KG1 (cell line): ENCODE data around the gene SHOX.
"Not testable (repeated sequence)": the region's sequence is repeated elsewhere in the genome, so short reads cannot be mapped to it uniquely, and the experiment has no call there.

Experiments
- DNase-seq: peaks from one replicate; lab custom pipeline; 2025; lab: John Stamatoyannopoulos, UW

SHOX gene

DNA sequence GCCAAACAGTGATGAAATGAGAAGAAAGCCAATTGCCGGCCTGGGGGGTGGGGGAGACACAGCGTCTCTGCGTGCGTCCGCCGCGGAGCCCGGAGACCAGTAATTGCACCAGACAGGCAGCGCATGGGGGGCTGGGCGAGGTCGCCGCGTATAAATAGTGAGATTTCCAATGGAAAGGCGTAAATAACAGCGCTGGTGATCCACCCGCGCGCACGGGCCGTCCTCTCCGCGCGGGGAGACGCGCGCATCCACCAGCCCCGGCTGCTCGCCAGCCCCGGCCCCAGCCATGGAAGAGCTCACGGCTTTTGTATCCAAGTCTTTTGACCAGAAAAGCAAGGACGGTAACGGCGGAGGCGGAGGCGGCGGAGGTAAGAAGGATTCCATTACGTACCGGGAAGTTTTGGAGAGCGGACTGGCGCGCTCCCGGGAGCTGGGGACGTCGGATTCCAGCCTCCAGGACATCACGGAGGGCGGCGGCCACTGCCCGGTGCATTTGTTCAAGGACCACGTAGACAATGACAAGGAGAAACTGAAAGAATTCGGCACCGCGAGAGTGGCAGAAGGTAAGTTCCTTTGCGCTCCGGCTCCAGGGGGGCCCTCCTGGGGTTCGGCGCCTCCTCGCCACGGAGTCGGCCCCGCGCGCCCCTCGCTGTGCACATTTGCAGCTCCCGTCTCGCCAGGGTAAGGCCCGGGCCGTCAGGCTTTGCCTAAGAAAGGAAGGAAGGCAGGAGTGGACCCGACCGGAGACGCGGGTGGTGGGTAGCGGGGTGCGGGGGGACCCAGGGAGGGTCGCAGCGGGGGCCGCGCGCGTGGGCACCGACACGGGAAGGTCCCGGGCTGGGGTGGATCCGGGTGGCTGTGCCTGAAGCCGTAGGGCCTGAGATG, at the start of gene SHOX:
TSS of gene SHOX (plus strand) at position 180 of the 885 bp plus-strand sequence. CDS start at position 287, 107 bp downstream.
- no peak for DNase-seq

DNA sequence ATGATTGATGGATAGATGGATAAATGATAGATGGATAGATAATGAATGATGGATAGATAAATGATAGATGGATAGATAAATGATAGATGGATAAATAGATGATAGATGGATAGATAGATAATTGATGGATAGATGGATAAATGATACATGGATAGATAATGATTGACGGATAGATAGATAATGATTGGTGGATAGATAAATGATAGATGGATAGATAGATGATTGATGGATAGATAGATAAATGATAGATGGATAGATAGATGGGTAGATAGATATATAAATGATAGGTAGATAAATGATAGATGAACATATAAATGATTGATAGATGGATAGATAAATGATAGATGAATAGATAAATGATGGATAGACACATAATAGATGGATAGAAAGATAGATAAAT, 49.5 kb upstream of the SHOX start:
- no peak for DNase-seq

DNA sequence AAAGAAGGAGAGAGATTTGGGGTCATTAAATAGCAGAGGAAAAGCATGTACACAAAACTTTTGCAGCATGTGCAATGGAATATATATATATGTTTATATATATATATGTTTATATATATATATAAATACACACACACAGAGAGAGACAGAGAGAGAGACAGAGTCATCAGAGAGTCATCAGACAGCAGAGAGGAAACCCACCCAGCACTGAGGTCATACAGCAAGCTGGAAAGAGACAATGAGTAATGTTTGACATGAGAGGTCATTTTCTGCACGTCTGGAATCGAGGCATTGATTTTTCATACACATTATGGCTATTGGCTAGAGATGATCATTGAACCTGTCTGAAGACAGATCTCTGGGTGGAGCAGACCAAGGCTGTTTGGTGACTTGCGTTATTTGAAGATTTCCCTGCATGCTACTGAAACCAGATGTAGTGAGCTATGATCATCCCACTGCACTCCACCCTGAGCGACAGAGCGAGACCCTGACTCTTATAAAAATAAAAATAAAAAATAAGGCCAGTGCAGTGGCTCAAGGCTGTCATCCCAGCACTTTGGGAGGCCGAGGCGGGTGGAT, 48.8 kb upstream of the SHOX start:
- DNase-seq = no peak

DNA sequence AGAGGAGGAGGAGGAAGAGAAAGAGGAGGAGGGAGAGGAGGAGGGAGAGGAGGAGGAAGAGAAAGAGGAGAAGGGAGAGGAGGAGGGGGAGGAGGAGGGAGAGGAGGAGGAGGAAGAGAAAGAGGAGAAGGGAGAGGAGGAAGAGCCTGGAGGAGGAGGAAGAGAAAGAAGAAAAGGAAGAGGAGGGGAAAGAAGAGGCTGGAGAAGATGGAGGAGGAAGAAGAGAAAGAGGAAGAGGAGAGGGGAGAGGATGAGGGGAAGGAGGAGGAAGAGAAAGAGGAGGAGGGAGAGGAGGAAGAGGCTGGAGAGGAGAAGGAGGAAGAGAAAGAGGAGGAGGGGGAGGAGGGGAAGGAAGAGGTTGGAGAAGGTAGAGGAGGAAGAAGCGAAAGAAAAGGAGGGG, 46.0 kb upstream of the SHOX start:
- DNase-seq = no peak

DNA sequence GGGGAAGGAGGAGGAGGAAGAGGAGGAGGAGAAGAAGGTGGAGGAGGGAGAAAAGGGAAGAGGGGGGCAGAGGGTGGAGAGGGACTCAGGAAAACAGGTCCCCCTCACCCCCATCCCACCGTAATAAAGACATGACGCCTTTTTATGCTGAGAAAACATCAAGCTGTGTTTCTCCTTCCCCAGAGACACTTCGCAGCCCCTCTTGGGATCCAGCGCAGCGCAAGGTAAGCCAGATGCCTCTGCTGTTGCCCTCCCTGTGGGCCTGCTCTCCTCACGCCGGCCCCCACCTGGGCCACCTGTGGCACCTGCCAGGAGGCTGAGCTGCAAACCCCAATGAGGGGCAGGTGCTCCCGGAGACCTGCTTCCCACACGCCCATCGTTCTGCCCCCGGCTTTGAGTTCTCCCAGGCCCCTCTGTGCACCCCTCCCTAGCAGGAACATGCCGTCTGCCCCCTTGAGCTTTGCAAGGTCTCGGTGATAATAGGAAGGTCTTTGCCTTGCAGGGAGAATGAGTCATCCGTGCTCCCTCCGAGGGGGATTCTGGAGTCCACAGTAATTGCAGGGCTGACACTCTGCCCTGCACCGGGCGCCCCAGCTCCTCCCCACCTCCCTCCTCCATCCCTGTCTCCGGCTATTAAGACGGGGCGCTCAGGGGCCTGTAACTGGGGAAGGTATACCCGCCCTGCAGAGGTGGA, 45.3 kb upstream of the SHOX start:
- no peak for DNase-seq

DNA sequence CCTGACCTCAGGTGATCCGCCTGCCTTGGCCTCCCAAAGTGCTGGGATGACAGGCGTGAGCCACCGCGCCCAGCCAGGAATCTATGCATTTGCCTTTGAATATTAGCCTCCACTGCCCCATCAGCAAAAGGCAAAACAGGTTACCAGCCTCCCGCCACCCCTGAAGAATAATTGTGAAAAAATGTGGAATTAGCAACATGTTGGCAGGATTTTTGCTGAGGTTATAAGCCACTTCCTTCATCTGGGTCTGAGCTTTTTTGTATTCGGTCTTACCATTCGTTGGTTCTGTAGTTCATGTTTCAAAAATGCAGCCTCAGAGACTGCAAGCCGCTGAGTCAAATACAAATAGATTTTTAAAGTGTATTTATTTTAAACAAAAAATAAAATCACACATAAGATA, 44.2 kb upstream of the SHOX start:
- no peak for DNase-seq

DNA sequence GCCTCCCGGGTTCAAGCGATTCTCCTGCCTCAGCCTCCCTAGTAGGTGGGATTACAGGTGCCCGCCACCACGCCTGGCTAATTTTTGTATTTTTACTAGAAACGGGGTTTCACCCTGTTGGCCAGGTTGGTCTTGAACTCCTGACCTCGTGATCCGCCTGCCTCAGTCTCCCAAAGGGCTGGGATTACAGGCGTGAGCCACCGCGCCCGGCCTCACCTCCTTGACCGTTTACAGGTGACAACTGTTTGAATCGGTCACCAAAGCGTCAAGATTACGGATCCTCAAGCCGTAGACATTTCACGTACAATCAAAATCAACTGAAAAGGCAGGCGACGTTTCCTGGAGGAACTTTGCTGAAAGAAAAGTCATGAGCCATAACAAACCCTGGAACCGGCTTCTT, 41.3 kb upstream of the SHOX start:
- DNase-seq = not testable (repeated sequence)

DNA sequence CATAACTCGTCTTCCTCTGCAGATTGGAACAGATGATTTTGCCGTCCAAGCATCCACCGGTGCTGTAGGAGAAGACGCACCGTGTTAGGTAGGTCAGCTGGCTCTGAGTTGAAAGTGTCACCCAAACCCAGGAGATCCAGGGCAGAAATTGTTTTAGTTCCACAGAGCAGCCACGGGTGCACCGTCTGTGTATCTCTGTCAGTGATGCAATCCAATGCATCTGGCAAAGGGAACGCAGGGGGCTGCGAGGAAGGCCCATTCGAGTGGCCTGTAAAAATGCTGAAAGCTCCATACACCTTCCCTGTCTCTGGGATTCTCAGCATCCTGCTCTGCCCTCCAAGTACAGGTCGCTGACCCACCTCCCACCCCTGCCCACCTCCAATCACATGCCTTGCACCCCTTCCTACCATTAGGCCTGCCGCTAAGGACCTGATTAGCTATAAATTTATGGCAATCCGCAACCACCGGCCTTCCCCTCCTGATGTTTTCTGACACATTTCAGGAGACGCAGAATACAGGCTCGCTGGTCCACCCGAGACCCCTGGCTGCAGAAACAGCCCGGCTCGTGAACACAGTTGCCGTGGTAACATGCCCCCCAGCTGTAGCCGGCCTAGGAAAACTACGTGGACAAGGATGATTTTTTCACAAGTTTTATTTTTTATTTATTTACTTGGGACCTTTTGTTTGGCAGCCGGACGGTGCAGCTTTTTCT, 39.7 kb upstream of the SHOX start:
- DNase-seq = no peak

DNA sequence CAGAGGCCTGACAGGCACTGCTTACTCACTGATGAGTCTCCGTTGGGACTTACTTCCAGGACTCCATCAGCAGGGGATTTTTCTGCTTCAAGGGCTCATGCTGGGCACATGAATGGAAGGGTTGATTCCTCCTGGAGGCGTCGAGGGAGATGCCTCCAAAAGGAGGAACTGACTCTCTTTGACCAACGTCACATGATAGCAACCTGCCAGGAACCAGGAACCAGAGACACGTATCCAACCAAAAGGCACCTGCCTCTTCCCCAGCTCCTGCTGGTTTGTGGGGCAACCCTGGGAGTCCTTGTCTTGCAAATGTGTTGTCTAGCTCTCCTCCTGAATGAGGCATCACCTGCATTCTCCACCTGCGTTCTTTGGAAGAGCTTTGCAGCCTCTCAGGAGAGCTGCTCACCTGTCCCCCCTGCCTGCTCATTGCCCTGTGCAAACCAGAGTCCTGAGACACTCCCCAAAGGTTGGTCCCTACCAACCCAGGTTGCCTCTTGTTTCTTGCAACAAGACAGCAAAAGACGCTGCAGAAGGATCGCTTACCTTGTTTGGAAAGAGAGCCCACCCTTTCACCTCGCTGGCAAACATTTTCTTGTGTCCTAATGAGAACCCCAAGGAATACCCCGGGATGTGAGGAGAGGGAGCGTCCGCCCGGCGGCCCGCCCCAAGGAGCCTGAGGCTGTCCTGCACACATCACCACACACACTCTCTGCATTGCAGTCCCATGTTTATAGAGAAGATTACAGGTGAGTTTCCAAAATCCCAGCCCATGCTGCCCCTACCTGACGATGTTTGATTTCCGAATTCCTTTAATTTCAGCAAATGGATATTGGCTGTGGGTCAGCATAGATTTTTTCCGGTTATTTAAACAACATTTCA, 30.5 kb upstream of the SHOX start:
- no peak for DNase-seq

DNA sequence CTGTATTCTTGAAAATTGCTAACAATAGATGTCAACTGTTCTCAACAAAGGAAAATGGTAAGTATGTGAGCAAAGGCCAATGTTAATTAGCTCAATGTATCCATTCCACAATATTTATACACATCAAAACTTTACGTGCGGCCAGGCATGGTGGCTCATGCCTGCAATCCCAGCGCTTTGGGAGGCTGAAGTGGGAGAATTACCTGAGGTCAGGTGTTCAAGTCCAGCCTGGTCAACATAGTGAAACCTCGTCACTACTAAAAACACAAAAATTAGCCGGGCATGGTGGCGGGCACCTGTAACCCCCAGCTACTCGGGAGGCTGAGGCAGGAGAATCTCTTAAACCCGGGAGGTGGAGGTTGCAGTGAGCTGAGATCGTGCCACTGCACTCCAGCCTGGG, 27.6 kb upstream of the SHOX start:
- not testable (repeated sequence) for DNase-seq

DNA sequence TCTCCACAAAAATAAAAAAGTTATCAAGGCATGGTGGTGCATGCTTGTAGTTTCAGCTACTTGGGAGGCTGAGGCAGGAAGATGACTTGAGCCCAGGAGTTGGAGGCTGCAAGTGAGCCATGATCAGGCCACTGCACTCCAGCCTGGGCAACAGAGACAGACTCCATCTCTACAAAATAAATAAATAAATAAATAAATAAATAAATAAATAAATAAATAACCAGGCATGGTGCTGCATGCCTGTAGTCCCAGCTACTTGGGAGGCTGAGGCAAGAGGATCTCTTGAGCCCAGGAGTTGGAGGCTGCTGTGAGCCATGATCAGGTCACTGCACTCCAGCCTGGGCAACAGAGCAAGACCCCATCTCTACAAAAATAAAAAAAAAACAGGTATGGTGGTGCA, 26.0 kb upstream of the SHOX start:
- DNase-seq = not testable (repeated sequence)

DNA sequence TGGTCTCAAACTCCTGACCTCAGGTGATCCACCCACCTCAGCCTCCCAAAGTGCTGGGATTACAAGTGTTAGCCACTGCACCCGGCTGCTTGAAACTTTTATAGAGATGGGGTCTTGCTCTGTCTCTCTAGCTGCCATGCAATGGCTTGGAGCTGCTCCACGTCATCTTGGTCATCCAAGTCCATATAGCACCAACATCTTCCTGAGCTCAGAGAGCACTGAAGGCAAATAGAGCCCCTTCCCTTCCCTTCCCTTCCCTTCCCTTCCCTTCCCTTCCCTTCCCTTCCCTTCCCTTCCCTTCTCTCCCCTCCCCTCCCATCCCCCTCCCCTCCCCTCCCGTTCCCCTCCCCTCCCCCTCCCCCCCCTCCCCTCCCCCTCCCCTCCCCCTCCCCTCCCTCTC, 22.5 kb upstream of the SHOX start:
- DNase-seq = not testable (repeated sequence)

DNA sequence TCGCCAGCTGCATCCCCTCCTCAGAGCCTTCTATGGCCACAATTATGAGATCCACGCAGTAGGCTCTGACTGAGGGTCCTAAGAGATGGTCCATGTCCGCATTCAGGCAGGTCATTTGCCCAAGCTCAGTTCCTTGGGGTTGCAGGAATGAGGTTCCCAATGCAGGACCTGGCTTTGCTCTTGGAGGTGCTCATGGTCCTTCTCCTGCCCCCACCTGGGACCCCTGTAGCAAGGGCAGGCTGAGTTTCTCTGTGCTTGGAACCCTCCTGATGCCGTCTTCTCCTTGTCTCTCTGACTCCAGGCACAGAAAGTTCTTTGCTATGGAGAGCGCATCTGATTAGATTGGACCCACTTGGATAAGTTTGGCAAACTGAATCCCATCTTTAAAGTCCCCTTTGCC, 16.5 kb upstream of the SHOX start:
- DNase-seq = no peak

DNA sequence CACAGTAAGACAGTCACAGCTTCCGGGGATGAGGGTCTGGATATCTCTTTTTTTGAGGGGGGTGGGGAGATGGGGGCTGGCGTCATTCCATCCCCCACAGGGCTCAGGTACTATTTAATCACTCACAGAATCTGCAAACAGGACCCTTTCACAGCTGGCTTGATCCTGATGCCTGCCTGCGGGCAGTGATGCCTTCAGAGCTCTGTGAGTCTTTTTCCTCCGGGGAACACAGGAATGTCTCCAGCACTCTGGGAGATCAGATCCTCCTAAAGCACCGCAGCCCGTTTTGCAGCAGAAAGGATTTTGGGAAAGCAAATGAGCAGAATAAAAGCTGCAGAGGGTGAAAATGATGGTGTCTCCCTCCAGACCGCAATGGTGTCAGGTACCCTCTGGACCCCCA, 13.2 kb upstream of the SHOX start:
- no peak for DNase-seq

DNA sequence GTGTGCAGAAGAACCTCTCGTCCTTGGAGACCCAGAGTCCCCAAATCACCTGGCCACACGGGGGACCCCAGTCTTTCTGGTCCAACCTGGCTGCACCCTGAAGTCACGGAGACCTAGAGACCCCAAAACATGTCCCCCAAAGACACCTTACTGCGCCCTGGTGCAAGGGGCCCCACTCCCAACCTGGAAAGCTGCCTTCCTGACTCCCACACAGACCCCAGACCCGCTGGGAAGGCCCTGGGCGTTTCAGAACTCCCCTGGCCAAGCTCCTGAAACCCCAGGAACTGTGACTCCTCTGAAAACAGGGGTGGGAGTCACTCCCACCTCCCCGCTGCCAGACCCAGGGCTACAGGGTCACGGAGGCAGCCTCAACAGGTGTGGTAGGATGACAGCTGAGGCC, 12.7 kb upstream of the SHOX start:
- no peak for DNase-seq

DNA sequence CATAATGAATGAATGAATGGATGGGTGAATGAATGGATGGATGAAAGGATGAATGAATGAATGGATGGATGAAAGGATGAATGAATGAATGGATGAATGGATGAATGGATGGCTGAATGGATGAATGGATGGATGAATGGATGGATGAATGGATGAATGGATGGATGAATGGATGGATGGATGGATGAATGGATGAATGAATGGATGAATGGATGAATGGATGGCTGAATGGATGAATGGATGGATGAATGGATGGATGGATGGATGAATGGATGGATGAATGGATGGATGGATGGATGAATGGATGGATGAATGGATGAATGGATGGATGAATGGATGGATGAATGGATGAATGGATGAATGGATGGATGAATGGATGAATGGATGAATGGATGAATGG, 12.3 kb upstream of the SHOX start:
- not testable (repeated sequence) for DNase-seq

DNA sequence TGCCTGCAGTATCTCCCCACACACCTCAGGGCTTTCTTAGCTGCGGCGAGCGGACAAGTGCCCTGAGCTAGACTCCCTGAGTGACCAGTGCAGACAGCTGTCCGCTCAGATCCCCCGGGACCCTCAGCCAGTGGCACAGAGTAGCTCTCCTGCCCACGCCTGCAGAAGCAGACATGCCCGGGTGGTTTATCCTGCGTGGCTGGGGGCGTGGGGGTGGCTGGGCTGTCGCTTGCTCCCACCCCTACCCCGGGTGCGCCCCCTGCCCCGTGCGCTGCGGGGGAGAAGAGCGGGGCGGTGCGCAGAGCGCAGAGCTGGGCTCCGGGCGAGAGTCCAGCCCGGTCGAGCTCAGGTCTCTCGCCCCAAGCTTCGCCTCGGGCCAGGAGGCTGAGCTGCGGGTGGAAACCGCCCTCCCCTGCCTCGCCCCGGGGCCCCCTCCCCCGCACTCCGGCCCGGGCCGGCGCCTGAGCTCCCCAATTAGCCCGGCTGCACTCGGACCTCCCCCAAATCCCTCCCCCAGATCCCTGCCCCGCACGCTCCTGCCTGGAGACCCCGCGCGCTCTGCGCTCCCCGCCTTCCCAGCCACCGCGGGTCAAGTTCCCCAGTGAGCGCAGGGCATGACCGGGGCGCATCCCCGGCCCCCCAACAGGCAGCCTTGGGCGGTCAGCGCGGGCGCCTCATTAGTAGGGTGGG, 11.7 kb upstream of the SHOX start:
- DNase-seq = no peak

DNA sequence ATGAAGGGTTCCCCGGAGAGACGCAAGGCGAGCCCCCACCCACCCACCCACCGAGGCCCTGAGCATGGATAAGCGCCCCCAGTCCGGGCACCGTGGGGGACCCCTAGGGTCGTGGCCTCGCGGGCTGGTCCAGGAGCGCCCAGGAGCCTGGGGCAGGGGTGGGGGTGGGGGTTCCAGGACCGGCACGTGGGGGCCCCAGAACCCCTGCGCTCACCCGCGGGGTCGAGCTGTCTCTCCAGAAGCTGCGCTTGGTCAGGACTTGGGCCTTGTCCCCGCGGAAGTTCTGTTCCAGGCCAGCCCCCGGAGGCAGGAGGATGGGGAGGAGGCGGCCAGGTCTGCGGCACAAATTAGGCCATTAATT, 11.2 kb upstream of the SHOX start:
- no peak for DNase-seq

DNA sequence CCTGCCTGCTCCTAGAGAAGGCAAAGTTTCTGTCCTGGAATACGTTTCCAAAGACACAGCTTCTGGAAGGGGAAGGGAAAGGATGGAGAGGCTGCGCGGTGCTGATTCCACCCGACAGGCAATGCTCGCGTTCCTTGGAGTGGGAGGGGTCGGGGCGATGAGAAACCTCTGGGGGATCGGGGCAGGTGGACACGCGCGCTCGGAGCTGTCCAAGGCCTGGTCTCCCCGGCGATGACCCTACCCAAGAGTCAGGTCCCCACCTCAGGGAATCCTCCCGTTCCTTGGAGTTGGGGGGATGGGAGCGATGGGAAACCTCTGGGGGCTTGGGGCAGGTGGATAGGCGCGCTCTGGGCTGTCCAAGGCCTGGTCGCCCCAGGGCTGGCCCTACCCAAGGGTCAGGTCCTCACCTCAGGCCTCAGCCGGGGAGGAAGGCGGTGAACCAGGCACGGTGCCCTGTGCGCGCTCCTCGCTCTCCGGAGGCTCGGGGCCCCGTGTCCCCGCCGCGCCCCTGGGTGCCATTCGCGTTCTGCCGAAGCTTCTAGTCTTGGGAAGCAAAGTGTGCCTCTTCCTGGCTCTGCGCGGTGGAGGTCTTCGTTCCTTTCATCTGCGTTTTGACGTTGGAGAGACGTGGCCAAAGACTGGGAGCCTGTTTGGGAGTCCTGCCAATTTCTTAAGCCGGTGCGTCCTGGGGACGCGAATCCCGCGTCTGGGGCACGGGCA, 10.6 kb upstream of the SHOX start:
- no peak for DNase-seq
